NT2/D1 (cell line): ENCODE data around the gene FOXO6.

Experiments
- SUZ12 ChIP-seq: IDR thresholded peaks from 2 replicates; pipeline ENCODE4 v1.6.1; 2011; ENCODE audit not compliant: insufficient read length, insufficient read depth; ENCODE audit errors: extremely low read depth
- YY1 ChIP-seq: IDR thresholded peaks from 2 replicates; pipeline ENCODE4 v1.6.1; 2011; ENCODE audit not compliant: insufficient read length, insufficient read depth
- ZNF274 ChIP-seq: IDR thresholded peaks from 2 replicates; pipeline ENCODE4 v1.6.1; 2011; ENCODE audit warnings: mild to moderate bottlenecking, low read depth, low read length

DNA sequence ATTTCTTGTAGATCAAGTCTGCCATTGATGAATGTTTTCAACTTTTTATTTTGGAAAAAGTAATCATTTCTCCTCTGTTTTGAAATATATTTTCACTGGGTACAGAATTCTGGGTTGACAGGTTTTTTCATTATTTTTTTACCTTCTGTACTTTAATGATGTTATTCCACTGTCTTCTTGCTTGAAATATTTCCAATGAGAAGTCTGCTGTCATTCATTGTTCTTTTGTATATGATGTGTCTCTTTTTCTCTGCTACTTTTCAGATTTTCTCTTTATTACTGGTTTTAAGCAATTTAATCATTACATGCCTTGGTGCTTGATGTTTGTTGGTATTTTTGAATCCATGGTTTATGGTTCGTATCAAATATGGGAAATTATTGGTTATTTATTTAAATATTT, 22.4 kb upstream of the FOXO6 start:
- TF ChIP-seq SUZ12 (no peak), ZNF274 (no peak), YY1 (no peak)
